ENCODE results near the gene CAPN7. TPM values are rescaled to one million over a fixed set of nuclear protein-coding genes. Genes with fewer than 3 reads are reported as not detected.

CAPN7 gene
- total RNA-seq, 1 donor from 2014 or later, result 37.9 TPM

GRCh38 chr3:15286022-15286421 lies 80.0 kb downstream of the CAPN7 start:
- TF ChIP-seq CTCF (conservative IDR thresholded peaks at IDR 0.05), result no peak
- Mint-ChIP-seq H3K36me3 (peaks cover 12% of the 10 kb centered on the region), H3K27ac (no peak overlapping the region), H3K9me3 (no peaks in the 10 kb centered on the region), H3K27me3 (no peaks in the 10 kb centered on the region), H3K4me3 (no peak overlapping the region), H3K4me1 (ENCODE audit: unreplicated experiment) (peaks cover 14% of the 10 kb centered on the region)
- DNase-seq (ENCODE audit: extremely low spot score, unreplicated experiment), result no peak

GRCh38 chr3:15287565-15288330 lies 81.7 kb downstream of the CAPN7 start:
- H3K4me1 Mint-ChIP-seq (ENCODE audit: unreplicated experiment), result peaks cover 23% of the 10 kb centered on the region
- DNase-seq (ENCODE audit: extremely low spot score, unreplicated experiment), result no peak
- H3K27me3 Mint-ChIP-seq, result no peaks in the 10 kb centered on the region
- H3K4me3 Mint-ChIP-seq, result no peak overlapping the region
- no peaks in the 10 kb centered on the region for H3K9me3 Mint-ChIP-seq
- H3K27ac Mint-ChIP-seq, result no peak overlapping the region
- H3K36me3 Mint-ChIP-seq, result peaks cover 16% of the 10 kb centered on the region
- no peak for TF ChIP-seq CTCF (conservative IDR thresholded peaks at IDR 0.05)

GRCh38 chr3:15288331-15289035 lies 82.4 kb downstream of the CAPN7 start:
- no peak for TF ChIP-seq CTCF (conservative IDR thresholded peaks at IDR 0.05)
- H3K27ac Mint-ChIP-seq, result no peak overlapping the region
- no peak for DNase-seq (ENCODE audit: extremely low spot score, unreplicated experiment)

GRCh38 chr3:15289661-15290060 lies 83.6 kb downstream of the CAPN7 start:
- peaks cover 27% of the 10 kb centered on the region for H3K4me1 Mint-ChIP-seq (ENCODE audit: unreplicated experiment)

More at GRCh38 chr3:15288331-15289035, 82.4 kb downstream of the CAPN7 start:
- peaks cover 28% of the 10 kb centered on the region for H3K4me1 Mint-ChIP-seq (ENCODE audit: unreplicated experiment)
- no peak overlapping the region for H3K4me3 Mint-ChIP-seq
- H3K9me3 Mint-ChIP-seq, result no peaks in the 10 kb centered on the region
- H3K27me3 Mint-ChIP-seq, result no peaks in the 10 kb centered on the region
- H3K36me3 Mint-ChIP-seq, result peaks cover 16% of the 10 kb centered on the region

GRCh38 chr3:15290736-15291135 lies 84.7 kb downstream of the CAPN7 start:
- H3K9me3 Mint-ChIP-seq, result no peaks in the 10 kb centered on the region
- TF ChIP-seq CTCF (conservative IDR thresholded peaks at IDR 0.05), result no peak
- DNase-seq (ENCODE audit: extremely low spot score, unreplicated experiment), result no peak
- H3K4me3 Mint-ChIP-seq, result no peak overlapping the region
- peaks cover 14% of the 10 kb centered on the region for H3K36me3 Mint-ChIP-seq
- H3K27ac Mint-ChIP-seq, result no peak overlapping the region
- H3K4me1 Mint-ChIP-seq (ENCODE audit: unreplicated experiment), result peaks cover 20% of the 10 kb centered on the region
- no peaks in the 10 kb centered on the region for H3K27me3 Mint-ChIP-seq

More at GRCh38 chr3:15289661-15290060, 83.6 kb downstream of the CAPN7 start:
- Mint-ChIP-seq H3K9me3 (no peaks in the 10 kb centered on the region), H3K4me3 (no peak overlapping the region), H3K27me3 (no peaks in the 10 kb centered on the region), H3K27ac (no peak overlapping the region), H3K36me3 (peaks cover 16% of the 10 kb centered on the region)
- no peak for DNase-seq (ENCODE audit: extremely low spot score, unreplicated experiment)
- TF ChIP-seq CTCF (conservative IDR thresholded peaks at IDR 0.05), result no peak

Data from type B pancreatic cell (in vitro differentiated cells).